C1 segment of cervical spinal cord (tissue), 14 donors: ENCODE data around the gene ASB6.
A peak's percentile ranks its signal among the peaks of the same experiment; 100 is the strongest.
"Not testable (repeated sequence)": the region's sequence is repeated elsewhere in the genome, so short reads cannot be mapped to it uniquely, and the experiment has no call there.

Source experiments
- DNase-seq, 14 donors: peaks; one replicate each; lab custom pipeline; 2025; lab: John Stamatoyannopoulos, UW

Gene ASB6

GRCh38 chr9:129644902-129645301 is 3.0 kb upstream of the ASB6 start:
- DNase-seq = no peak

- DNase-seq = no peak
Measured at GRCh38 chr9:129644365-129644764, 2.4 kb upstream of the ASB6 start.

- no peak for DNase-seq
Measured at GRCh38 chr9:129643706-129644105, 1.8 kb upstream of the ASB6 start.

GRCh38 chr9:129640871-129641749 is 841 bp downstream of the ASB6 start:
- no peak for DNase-seq

- peak in 7 of 14 donors; percentile 26 to 62 (median 45) for DNase-seq
Measured at GRCh38 chr9:129640086-129640870, 1.7 kb downstream of the ASB6 start.

- DNase-seq = peak in 1 of 14 donors; percentile 59
Measured at GRCh38 chr9:129639756-129640085, 2.2 kb downstream of the ASB6 start.

GRCh38 chr9:129639034-129639630 is 2.8 kb downstream of the ASB6 start:
- DNase-seq = no peak

GRCh38 chr9:129637673-129638439 is 4.1 kb downstream of the ASB6 start:
- DNase-seq = no peak

- no peak for DNase-seq
Measured at GRCh38 chr9:129637102-129637501, 4.8 kb downstream of the ASB6 start.

- not testable (repeated sequence) for DNase-seq
Measured at GRCh38 chr9:129636343-129636742, 5.6 kb downstream of the ASB6 start.

GRCh38 chr9:129635099-129636065 is 6.6 kb downstream of the ASB6 start:
- DNase-seq = no peak

GRCh38 chr9:129633848-129634247 is 8.1 kb downstream of the ASB6 start:
- DNase-seq = no peak

- no peak for DNase-seq
Measured at GRCh38 chr9:129633207-129633606, 8.7 kb downstream of the ASB6 start.

- DNase-seq = peak in 1 of 14 donors; percentile 29
Measured at GRCh38 chr9:129632460-129632859, 9.5 kb downstream of the ASB6 start.

GRCh38 chr9:129631674-129632129 is 10.2 kb downstream of the ASB6 start:
- peak in 2 of 14 donors; percentile 63 to 71 for DNase-seq

GRCh38 chr9:129630967-129631673 is 10.8 kb downstream of the ASB6 start:
- peak in 9 of 14 donors; percentile 25 to 74 (median 64) for DNase-seq

- DNase-seq = no peak
Measured at GRCh38 chr9:129629251-129629820, 12.6 kb downstream of the ASB6 start.

GRCh38 chr9:129628709-129629108 is 13.2 kb downstream of the ASB6 start:
- no peak for DNase-seq
